Fibroblast of lung (primary cell): ENCODE data around the gene POLR2B. TPM values are rescaled to one million over a fixed set of nuclear protein-coding genes. Genes with fewer than 3 reads are reported as not detected.

Experiments
- DNase-seq, 2 donors: peaks; one replicate each; pipeline versions ENCODE4 v3.0.0 to v3.0.0-alpha.2; 2010; ENCODE audit warnings: low read depth in 2 of 2
- H2AFZ ChIP-seq: 2 replicates; pipeline ENCODE4 v1.5.1; 2012; ENCODE audit warnings: low read length, control low read depth, inconsistent platforms
- H3K27ac ChIP-seq: 2 replicates; pipeline ENCODE4 v1.5.1; 2011; ENCODE audit warnings: low read length, control low read depth; ENCODE audit not compliant: insufficient read depth
- H3K27me3 ChIP-seq: 2 replicates; pipeline ENCODE4 v1.5.1; 2011; ENCODE audit warnings: mild to moderate bottlenecking, low read length; ENCODE audit not compliant: control insufficient read depth, insufficient read depth
- H3K36me3 ChIP-seq: 2 replicates; pipeline ENCODE4 v1.5.1; 2011; ENCODE audit warnings: low read length; ENCODE audit not compliant: control insufficient read depth, insufficient read depth
- H3K4me1 ChIP-seq: 2 replicates; pipeline ENCODE4 v1.5.1; 2011; ENCODE audit warnings: low read length; ENCODE audit not compliant: control insufficient read depth, insufficient read depth; ENCODE audit errors: extremely low read depth
- H3K4me2 ChIP-seq: 2 replicates; pipeline ENCODE4 v1.5.1; 2011; ENCODE audit warnings: low read length, control low read depth; ENCODE audit not compliant: insufficient read depth; ENCODE audit errors: extremely low read depth
- H3K4me3 ChIP-seq, 4 experiments: fragments of 200-600 bp in 1 of 4; sonication (generic) in 1 of 4; replicated peaks in 1 of 4; 2 replicates each; pipeline ENCODE4 v1.5.1; 2011 to 2016; ENCODE audit warnings: low read length in 4 of 4, low read depth in 3 of 4, mild to moderate bottlenecking in 3 of 4, control low read depth in 2 of 4, inconsistent platforms in 1 of 4, mixed read lengths in 1 of 4; ENCODE audit not compliant: insufficient read depth in 1 of 4; ENCODE audit errors: control extremely low read depth in 1 of 4
- H3K79me2 ChIP-seq: 2 replicates; pipeline ENCODE4 v1.5.1; 2012; ENCODE audit warnings: mild to moderate bottlenecking, low read length, inconsistent platforms; ENCODE audit not compliant: control insufficient read depth, insufficient read depth
- H3K9ac ChIP-seq: 2 replicates; pipeline ENCODE4 v1.5.1; 2011; ENCODE audit warnings: mild to moderate bottlenecking, low read length, control low read depth; ENCODE audit not compliant: insufficient read depth
- H3K9me3 ChIP-seq: 2 replicates; pipeline ENCODE4 v1.5.1; 2012; ENCODE audit warnings: low read depth, low read length; ENCODE audit not compliant: control insufficient read depth, insufficient read depth
- H4K20me1 ChIP-seq: 2 replicates; pipeline ENCODE4 v1.5.1; 2011; ENCODE audit warnings: low read length; ENCODE audit not compliant: control insufficient read depth, insufficient read depth; ENCODE audit errors: extremely low read depth
- CTCF ChIP-seq, 2 donors: IDR thresholded peaks in 1 of 2; conservative IDR thresholded peaks in 1 of 2; 1 replicate in 1 of 2; 2 replicates in 1 of 2; pipeline ENCODE4 v1.5.1; 2011 to 2012; ENCODE audit warnings: low read length in 2 of 2, control low read depth in 1 of 2, inconsistent platforms in 1 of 2, low read depth in 1 of 2, mild to moderate bottlenecking in 1 of 2
- EZH2 ChIP-seq: IDR thresholded peaks from 2 replicates; pipeline ENCODE4 v1.5.1; 2012; ENCODE audit warnings: low read length, control low read depth, mild to moderate bottlenecking; ENCODE audit errors: missing control alignments
- polyA plus RNA-seq, 2 donors: library from polyadenylated mRNA; depleted of rRNA in 1 of 2; stranded (reverse) in 1 of 2; unstranded in 1 of 2; fragments of >200 nt; gene quantifications; 2 replicates each; pipeline ENCODE4 v1.2.1, GENCODE V29; 2011 to 2012; ENCODE audit warnings: missing spikeins in 1 of 2
- total RNA-seq: library from RNA; depleted of rRNA; stranded (reverse); fragments of >200 nt; gene quantifications from 2 replicates; pipeline ENCODE4 v1.2.1, GENCODE V29; 2014

Gene POLR2B
- total and polyA plus RNA-seq, 2 donors (not counting 1 experiment from before 2014, with no cell fraction given): 104 to 105 TPM

- peak; percentile 97 to 98 for DNase-seq
- no peak overlapping the region for H3K4me2 ChIP-seq
- H3K9ac ChIP-seq: no peak overlapping the region
- H3K36me3 ChIP-seq: peaks cover 7% of the 10 kb centered on the region
- H3K9me3 ChIP-seq: no peaks in the 10 kb centered on the region
- no peak overlapping the region for H2AFZ ChIP-seq
- H3K27me3 ChIP-seq: no peaks in the 10 kb centered on the region
- no peaks in the 10 kb centered on the region for H3K4me1 ChIP-seq
- peaks cover 10% of the 10 kb centered on the region for H3K79me2 ChIP-seq
- no peak for TF ChIP-seq EZH2
- no peak for TF ChIP-seq CTCF (conservative IDR thresholded peaks at IDR 0.05 in 1 of 2, IDR thresholded peaks at IDR 0.05 in 1 of 2; ENCODE audit: low read depth in 1 of 2, low read length in 2 of 2)
- H4K20me1 ChIP-seq: no peaks in the 10 kb centered on the region
- peak overlapping the region; percentile 45 for H3K27ac ChIP-seq
- H3K4me3 ChIP-seq: peak overlapping the region in 1 of 4 experiments; percentile 7
Observed at GRCh38 chr4:56995525-56995924, 16.8 kb downstream of the POLR2B start.

- H3K36me3 ChIP-seq: peaks cover 7% of the 10 kb centered on the region
- no peaks in the 10 kb centered on the region for H4K20me1 ChIP-seq
- TF ChIP-seq CTCF (conservative IDR thresholded peaks at IDR 0.05 in 1 of 2, IDR thresholded peaks at IDR 0.05 in 1 of 2; ENCODE audit: low read depth in 1 of 2, low read length in 2 of 2) (no peak), EZH2 (no peak)
- no peak overlapping the region for H3K27ac ChIP-seq
- H3K79me2 ChIP-seq: peaks cover 4% of the 10 kb centered on the region
- no peak overlapping the region for H3K4me3 ChIP-seq
- H2AFZ ChIP-seq: no peak overlapping the region
- H3K4me1 ChIP-seq: no peaks in the 10 kb centered on the region
- H3K4me2 ChIP-seq: no peak overlapping the region
- no peaks in the 10 kb centered on the region for H3K27me3 ChIP-seq
- no peak for DNase-seq
- no peaks in the 10 kb centered on the region for H3K9me3 ChIP-seq
- H3K9ac ChIP-seq: no peak overlapping the region
Observed at GRCh38 chr4:56999751-57000150, 21.1 kb downstream of the POLR2B start.

DNA sequence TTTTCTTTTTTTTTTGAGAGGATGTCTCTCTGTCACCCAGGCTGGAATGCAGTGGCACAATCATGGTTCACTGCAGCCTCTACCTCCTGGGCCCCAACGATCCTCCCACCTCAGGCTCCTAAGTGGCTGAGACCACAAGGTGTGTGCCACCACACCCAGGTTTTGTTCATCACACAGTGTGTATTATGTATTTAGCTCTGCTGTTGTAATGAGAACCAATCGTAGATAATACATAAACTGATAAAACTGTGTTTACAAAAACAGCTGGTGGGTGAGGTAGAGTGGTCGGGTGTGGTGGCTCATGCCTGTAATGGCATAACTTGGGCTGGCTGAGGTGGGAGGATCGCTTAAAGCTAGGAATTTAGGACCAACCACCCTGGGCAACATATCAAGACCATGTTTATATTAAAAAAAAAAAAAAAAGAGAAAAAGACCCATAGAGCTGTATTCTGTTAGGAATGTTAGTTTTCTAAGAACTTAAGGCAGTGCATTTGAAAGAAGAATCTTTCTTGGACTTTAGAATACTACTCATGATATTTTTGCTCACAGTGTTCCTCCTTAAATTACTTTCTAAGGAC, 34.9 kb downstream of the POLR2B start:
- H3K4me3 ChIP-seq: no peak overlapping the region
- no peak overlapping the region for H3K9ac ChIP-seq
- no peak overlapping the region for H3K27ac ChIP-seq
- H4K20me1 ChIP-seq: no peaks in the 10 kb centered on the region
- H3K79me2 ChIP-seq: no peaks in the 10 kb centered on the region
- no peak overlapping the region for H3K4me2 ChIP-seq
- peaks cover 7% of the 10 kb centered on the region for H3K36me3 ChIP-seq
- H3K9me3 ChIP-seq: no peaks in the 10 kb centered on the region
- no peak for DNase-seq
- no peak overlapping the region for H2AFZ ChIP-seq
- no peaks in the 10 kb centered on the region for H3K4me1 ChIP-seq
- TF ChIP-seq EZH2 (no peak), CTCF (conservative IDR thresholded peaks at IDR 0.05 in 1 of 2, IDR thresholded peaks at IDR 0.05 in 1 of 2; ENCODE audit: low read depth in 1 of 2, low read length in 2 of 2) (no peak)
- no peaks in the 10 kb centered on the region for H3K27me3 ChIP-seq
